ENCODE measurements around the gene KERA.

Gene KERA

GRCh38 chr12:91007531-91008290 is 50.1 kb downstream of the KERA start:
- DNase-seq: no peak

GRCh38 chr12:91004872-91005271 is 53.0 kb downstream of the KERA start, which contains the start of gene EPYC:
EPYC (minus strand) TSS chr12:91004972; CDS start chr12:91002565, 2,407 bp downstream.
- DNase-seq: no peak

- no peak for DNase-seq
Observed at GRCh38 chr12:91003737-91004136, 54.1 kb downstream of the KERA start.

GRCh38 chr12:91001306-91001705 is 56.5 kb downstream of the KERA start:
- DNase-seq: no peak
